ENCODE results near the gene MSI2. TPM values are rescaled to one million over a fixed set of nuclear protein-coding genes. Genes with fewer than 3 reads are reported as not detected.

MSI2 gene
- total and polyA plus RNA-seq, 4 donors, result 9.4 to 64.0 (median 30.4) TPM

DNA sequence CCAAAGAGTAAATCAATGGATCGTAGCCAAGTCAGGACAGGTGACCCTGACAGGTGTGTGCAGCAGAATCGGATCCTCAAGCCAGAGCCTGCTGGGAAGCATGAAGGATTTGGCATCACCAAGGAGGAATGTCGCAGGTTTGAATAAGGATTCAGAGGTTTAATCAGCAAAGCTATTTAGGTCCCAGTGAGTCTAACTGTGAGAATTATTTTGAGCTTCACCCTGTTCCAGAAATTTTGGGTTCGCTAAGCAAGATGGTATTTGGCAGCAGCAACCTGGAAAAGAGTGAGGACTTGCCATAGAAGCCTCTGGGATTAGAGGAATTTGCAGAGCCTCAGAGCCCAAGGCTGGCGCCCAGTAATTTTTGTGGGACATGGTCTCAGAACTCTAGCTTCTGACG, 315.7 kb downstream of the MSI2 start:
- Histone ChIP-seq H3K4me1 (ENCODE audit: control insufficient read depth in 5 of 5, insufficient read depth in 5 of 5, low read length in 5 of 5) (peaks cover 0 to 16% (median 5%) of the 10 kb centered on the region in 5 donors), H3K9me3 (ENCODE audit: control insufficient read depth in 4 of 4, insufficient read depth in 3 of 4, low read length in 3 of 4) (no peaks in the 10 kb centered on the region), H3K36me3 (ENCODE audit: control insufficient read depth in 4 of 4, insufficient read depth in 4 of 4, low read length in 4 of 4) (no peaks in the 10 kb centered on the region), H3K27me3 (ENCODE audit: control insufficient read depth in 3 of 3, insufficient read depth in 3 of 3, low read length in 2 of 3) (no peaks in the 10 kb centered on the region), H3K9ac (ENCODE audit: insufficient read depth in 1 of 2, low read length in 2 of 2) (no peak overlapping the region), H3K27ac (ENCODE audit: low read depth in 1 of 2, low read length in 1 of 2) (no peak overlapping the region), H3K4me3 (no peak overlapping the region)
- ATAC-seq (ENCODE audit: insufficient read depth, low FRiP score) (no peak), DNase-seq (no peak)
- 93 to 94% methylated on average over 6 of the region's 6 CpGs for WGBS, 2 donors
- TF ChIP-seq, protein P1, sequence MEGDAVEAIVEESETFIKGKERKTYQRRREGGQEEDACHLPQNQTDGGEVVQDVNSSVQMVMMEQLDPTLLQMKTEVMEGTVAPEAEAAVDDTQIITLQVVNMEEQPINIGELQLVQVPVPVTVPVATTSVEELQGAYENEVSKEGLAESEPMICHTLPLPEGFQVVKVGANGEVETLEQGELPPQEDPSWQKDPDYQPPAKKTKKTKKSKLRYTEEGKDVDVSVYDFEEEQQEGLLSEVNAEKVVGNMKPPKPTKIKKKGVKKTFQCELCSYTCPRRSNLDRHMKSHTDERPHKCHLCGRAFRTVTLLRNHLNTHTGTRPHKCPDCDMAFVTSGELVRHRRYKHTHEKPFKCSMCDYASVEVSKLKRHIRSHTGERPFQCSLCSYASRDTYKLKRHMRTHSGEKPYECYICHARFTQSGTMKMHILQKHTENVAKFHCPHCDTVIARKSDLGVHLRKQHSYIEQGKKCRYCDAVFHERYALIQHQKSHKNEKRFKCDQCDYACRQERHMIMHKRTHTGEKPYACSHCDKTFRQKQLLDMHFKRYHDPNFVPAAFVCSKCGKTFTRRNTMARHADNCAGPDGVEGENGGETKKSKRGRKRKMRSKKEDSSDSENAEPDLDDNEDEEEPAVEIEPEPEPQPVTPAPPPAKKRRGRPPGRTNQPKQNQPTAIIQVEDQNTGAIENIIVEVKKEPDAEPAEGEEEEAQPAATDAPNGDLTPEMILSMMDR (IDR thresholded peaks at IDR 0.05; ENCODE audit: control extremely low read depth, extremely low read depth), result no peak

GRCh38 chr17:57572600-57572999, 316.3 kb downstream of the MSI2 start:
- Histone ChIP-seq H3K4me3 (no peak overlapping the region), H3K9ac (ENCODE audit: insufficient read depth in 1 of 2, low read length in 2 of 2) (no peak overlapping the region), H3K36me3 (ENCODE audit: control insufficient read depth in 4 of 4, insufficient read depth in 4 of 4, low read length in 4 of 4) (no peaks in the 10 kb centered on the region), H3K27ac (ENCODE audit: low read depth in 1 of 2, low read length in 1 of 2) (no peak overlapping the region), H3K9me3 (ENCODE audit: control insufficient read depth in 4 of 4, insufficient read depth in 3 of 4, low read length in 3 of 4) (no peaks in the 10 kb centered on the region), H3K27me3 (ENCODE audit: control insufficient read depth in 3 of 3, insufficient read depth in 3 of 3, low read length in 2 of 3) (no peaks in the 10 kb centered on the region), H3K4me1 (ENCODE audit: control insufficient read depth in 5 of 5, insufficient read depth in 5 of 5, low read length in 5 of 5) (peaks cover 0 to 16% (median 6%) of the 10 kb centered on the region in 5 donors)
- no peak for ATAC-seq (ENCODE audit: insufficient read depth, low FRiP score)
- DNase-seq, result no peak
- TF ChIP-seq, protein P1 (IDR thresholded peaks at IDR 0.05; ENCODE audit: control extremely low read depth, extremely low read depth), result no peak
- 94 to 96% methylated on average over 13 of the region's 13 CpGs for WGBS, 2 donors

- H3K27me3 ChIP-seq (ENCODE audit: control insufficient read depth in 3 of 3, insufficient read depth in 3 of 3, low read length in 2 of 3), result no peaks in the 10 kb centered on the region
- H3K4me1 ChIP-seq (ENCODE audit: control insufficient read depth in 5 of 5, insufficient read depth in 5 of 5, low read length in 5 of 5), result peaks cover 0 to 27% (median 15%) of the 10 kb centered on the region in 5 donors
- no peaks in the 10 kb centered on the region for H3K36me3 ChIP-seq (ENCODE audit: control insufficient read depth in 4 of 4, insufficient read depth in 4 of 4, low read length in 4 of 4)
- TF ChIP-seq, protein P1 (IDR thresholded peaks at IDR 0.05; ENCODE audit: control extremely low read depth, extremely low read depth), result no peak
- no peak overlapping the region for H3K27ac ChIP-seq (ENCODE audit: low read depth in 1 of 2, low read length in 1 of 2)
- H3K9me3 ChIP-seq (ENCODE audit: control insufficient read depth in 4 of 4, insufficient read depth in 3 of 4, low read length in 3 of 4), result no peaks in the 10 kb centered on the region
- ATAC-seq (ENCODE audit: insufficient read depth, low FRiP score) (no peak), DNase-seq (peak; percentile 75 to 90 (median 87))
- H3K4me3 ChIP-seq, result no peak overlapping the region
- H3K9ac ChIP-seq (ENCODE audit: insufficient read depth in 1 of 2, low read length in 2 of 2), result no peak overlapping the region
- WGBS, 2 donors, result 60 to 76% methylated on average over 4 of the region's 4 CpGs
Measured at GRCh38 chr17:57574040-57574513, 317.8 kb downstream of the MSI2 start.

DNA sequence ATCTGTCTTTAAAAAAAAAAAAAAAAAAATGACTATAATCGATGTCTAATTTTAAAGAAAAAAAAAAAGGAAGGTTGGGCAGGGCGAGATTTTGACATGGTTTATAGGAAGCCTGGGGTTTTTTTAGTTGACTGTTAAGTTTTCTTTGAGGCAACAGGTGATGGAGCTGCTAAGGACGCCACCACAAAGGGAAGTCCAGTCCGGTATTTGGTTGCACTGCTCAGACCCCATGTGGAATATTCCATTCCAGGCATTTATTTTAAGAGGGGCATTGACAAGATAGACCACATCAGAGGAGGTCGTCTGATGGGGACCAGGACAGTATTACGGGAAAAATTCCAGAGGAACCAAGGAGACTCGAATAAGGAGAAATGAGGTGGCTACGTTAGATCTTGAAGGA, 320.4 kb downstream of the MSI2 start:
- Histone ChIP-seq H3K9me3 (ENCODE audit: control insufficient read depth in 4 of 4, insufficient read depth in 3 of 4, low read length in 3 of 4) (no peaks in the 10 kb centered on the region), H3K36me3 (ENCODE audit: control insufficient read depth in 4 of 4, insufficient read depth in 4 of 4, low read length in 4 of 4) (no peaks in the 10 kb centered on the region), H3K4me1 (ENCODE audit: control insufficient read depth in 5 of 5, insufficient read depth in 5 of 5, low read length in 5 of 5) (peaks cover 0 to 39% (median 18%) of the 10 kb centered on the region in 5 donors), H3K27me3 (ENCODE audit: control insufficient read depth in 3 of 3, insufficient read depth in 3 of 3, low read length in 2 of 3) (no peaks in the 10 kb centered on the region), H3K9ac (ENCODE audit: insufficient read depth in 1 of 2, low read length in 2 of 2) (no peak overlapping the region), H3K4me3 (no peak overlapping the region), H3K27ac (ENCODE audit: low read depth in 1 of 2, low read length in 1 of 2) (no peak overlapping the region)
- TF ChIP-seq, protein P1 (IDR thresholded peaks at IDR 0.05; ENCODE audit: control extremely low read depth, extremely low read depth), result no peak
- 59 to 80% methylated on average over 8 of the region's 8 CpGs for WGBS, 2 donors
- DNase-seq, result no peak
- no peak for ATAC-seq (ENCODE audit: insufficient read depth, low FRiP score)
